GM12872 (cell line): Measurements from ENCODE around the gene PRELID3B.

Experiments
- CTCF ChIP-seq: IDR thresholded peaks from 3 replicates; pipeline ENCODE4 v1.5.1; 2011; ENCODE audit warnings: low read depth, mild to moderate bottlenecking, low read length, moderate library complexity; ENCODE audit not compliant: insufficient read depth

PRELID3B gene

GRCh38 chr20:59031564-59032022 lies 11.0 kb downstream of the PRELID3B start:
- no peak for TF ChIP-seq CTCF

GRCh38 chr20:59030911-59031563 lies 11.5 kb downstream of the PRELID3B start:
- no peak for TF ChIP-seq CTCF

GRCh38 chr20:59028812-59029211 lies 13.8 kb downstream of the PRELID3B start:
- no peak for TF ChIP-seq CTCF

GRCh38 chr20:59027741-59028320 lies 14.8 kb downstream of the PRELID3B start:
- no peak for TF ChIP-seq CTCF

- TF ChIP-seq CTCF, result no peak
Observed at GRCh38 chr20:59026904-59027740, 15.5 kb downstream of the PRELID3B start.

- no peak for TF ChIP-seq CTCF
Observed at GRCh38 chr20:59025511-59025910, 17.1 kb downstream of the PRELID3B start.

GRCh38 chr20:59025086-59025485 lies 17.5 kb downstream of the PRELID3B start:
- no peak for TF ChIP-seq CTCF
